Measurements from ENCODE around the gene SRCIN1. TPM values are rescaled to one million over a fixed set of nuclear protein-coding genes. Genes with fewer than 3 reads are reported as not detected.

The SRCIN1 gene
- total RNA-seq = 0.31 and 1.0 TPM in 2 replicates

GRCh38 chr17:38605841-38606645 lies at the start of gene SRCIN1:
Gene SRCIN1, minus strand, starts transcription at chr17:38605952. Its CDS starts 247 bp downstream, at chr17:38605705.

Other genes starting within 250 kb of the SRCIN1 start
- gene ARHGAP23, start 177.5 kb downstream of the SRCIN1 start, total RNA-seq = 21.3 and 24.0 TPM in 2 replicates
- 4.1 and 6.3 TPM in 2 replicates for gene EPOP, start 69.0 kb upstream of the SRCIN1 start, total RNA-seq
- 19.3 and 20.5 TPM in 2 replicates for gene MLLT6, start 99.3 kb upstream of the SRCIN1 start, total RNA-seq
- gene CISD3, start 124.4 kb upstream of the SRCIN1 start, total RNA-seq = 12.3 and 19.0 TPM in 2 replicates
- gene PCGF2, start 142.4 kb upstream of the SRCIN1 start, total RNA-seq = 2.4 and 7.4 TPM in 2 replicates
- 245 and 391 TPM in 2 replicates for gene PSMB3, start 146.8 kb upstream of the SRCIN1 start, total RNA-seq
- 35.5 and 41.0 TPM in 2 replicates for gene PIP4K2B, start 193.6 kb upstream of the SRCIN1 start, total RNA-seq
- 8.8 and 10.7 TPM in 2 replicates for gene CWC25, start 219.4 kb upstream of the SRCIN1 start, total RNA-seq
- 1,758 and 2,083 TPM in 2 replicates for gene RPL23, start 247.8 kb upstream of the SRCIN1 start, total RNA-seq